K562 (cell line): Measurements from ENCODE around the gene ITPK1. TPM values are rescaled to one million over a fixed set of nuclear protein-coding genes. Genes with fewer than 3 reads are reported as not detected.

Experiments
- ATAC-seq: fragments of 200-7000 bp; cut with Tn5 transposase; 3 replicates; pipeline ENCODE4 v1.9.1; 2020; ENCODE audit warnings: moderate library complexity
- BruUV-seq: library from RNA; stranded (reverse); fragments of 400-500 nt; replicated peaks from 2 replicates; lab custom pipeline; 2021; lab: Mats Ljungman, UMichigan
- CTCF ChIA-PET: fragments of 300-600 bp; formaldehyde crosslinking; extraction: SDS; loops from one replicate; lab custom pipeline; 2021; ENCODE audit warnings: low intra/inter-chr PET ratio; lab: Yijun Ruan, JAX
- POLR2A ChIA-PET: fragments of 300-600, 350-650 bp; sonication (Branson Sonifier 250); formaldehyde crosslinking; extraction: SDS; loops from one replicate; lab custom pipeline; 2021; ENCODE audit warnings: antibody characterized with exemption, inconsistent platforms; lab: Yijun Ruan, JAX
- DNase-seq, 4 experiments: peaks; one replicate each; pipeline versions ENCODE4 v3.0.0 to v3.0.0-alpha.2; 2011 to 2018; ENCODE audit warnings: low spot score in 3 of 4, mixed read lengths in 3 of 4; ENCODE audit errors: extremely low read depth in 1 of 4
- FAIRE-seq: peaks from 2 replicates; lab custom pipeline; 2011; peaks lifted over from hg19 to GRCh38; lab: Jason Lieb, UNC
- H2AFZ ChIP-seq: 2 replicates; pipeline ENCODE4 v1.6.0; 2011; ENCODE audit warnings: low read depth, low read length, control low read depth, inconsistent platforms
- H3K27ac ChIP-seq: fragments of 200-600 bp; 3 replicates; pipeline ENCODE4 v1.8.0; 2011; ENCODE audit warnings: low read depth, mild to moderate bottlenecking, control low read depth, inconsistent platforms, low read length, moderate library complexity, mixed read lengths; ENCODE audit errors: extremely low read depth
- H3K27me3 ChIP-seq, 2 experiments: fragments of 300-600 bp in 1 of 2; 2 replicates in 1 of 2; 3 replicates in 1 of 2; pipeline versions ENCODE4 v1.6.0 to v1.8.0; 2011; ENCODE audit warnings: inconsistent platforms in 2 of 2, low read length in 2 of 2, mild to moderate bottlenecking in 1 of 2, mixed read lengths in 1 of 2, moderate library complexity in 1 of 2; ENCODE audit not compliant: control insufficient read depth in 2 of 2, insufficient read depth in 2 of 2
- H3K36me3 ChIP-seq: fragments of 300-600 bp; 3 replicates; pipeline ENCODE4 v1.8.0; 2011; ENCODE audit warnings: mild to moderate bottlenecking, low read length, inconsistent platforms; ENCODE audit not compliant: control insufficient read depth, insufficient read depth
- H3K4me1 ChIP-seq, 2 experiments: fragments of 200-600 bp in 1 of 2; replicated peaks in 1 of 2; 2 replicates in 1 of 2; 3 replicates in 1 of 2; pipeline versions ENCODE4 v1.5.1 to v1.8.0; 2011; ENCODE audit warnings: inconsistent platforms in 2 of 2, low read length in 2 of 2, mild to moderate bottlenecking in 1 of 2, mixed read lengths in 1 of 2, moderate library complexity in 1 of 2; ENCODE audit not compliant: control insufficient read depth in 2 of 2, insufficient read depth in 2 of 2
- H3K4me2 ChIP-seq: 2 replicates; pipeline ENCODE4 v1.6.1; 2011; ENCODE audit warnings: low read length, control low read depth, inconsistent platforms, mixed read lengths; ENCODE audit not compliant: insufficient read depth
- H3K4me3 ChIP-seq: fragments of 200-600 bp; sonication (generic), shearing (Covaris generic); 2 replicates; pipeline ENCODE4 v1.5.1; 2016; ENCODE audit warnings: control low read depth, inconsistent platforms
- H3K79me2 ChIP-seq: fragments of 200-600 bp; 3 replicates; pipeline ENCODE4 v1.8.0; 2011; ENCODE audit warnings: low read length, inconsistent platforms; ENCODE audit not compliant: control insufficient read depth, insufficient read depth
- H3K9ac ChIP-seq, 2 experiments: 2 replicates each; pipeline versions ENCODE4 v1.6.0 to v1.6.1; 2011; ENCODE audit warnings: low read depth in 2 of 2, low read length in 2 of 2, control low read depth in 1 of 2, inconsistent platforms in 1 of 2, mild to moderate bottlenecking in 1 of 2, mixed read lengths in 1 of 2; ENCODE audit not compliant: insufficient read depth in 1 of 2
- H3K9me1 ChIP-seq: one replicate; pipeline ENCODE4 v1.6.0; 2011; ENCODE audit warnings: inconsistent platforms, mild to moderate bottlenecking, low read length, moderate library complexity; ENCODE audit not compliant: control insufficient read depth, insufficient read depth
- H3K9me3 ChIP-seq: replicated peaks from 2 replicates; pipeline ENCODE4 v1.5.1; 2011; ENCODE audit warnings: low read depth, low read length, inconsistent platforms; ENCODE audit not compliant: control insufficient read depth, insufficient read depth
- H4K20me1 ChIP-seq: replicated peaks from 2 replicates; pipeline ENCODE4 v1.6.1; 2011; ENCODE audit warnings: low read length, inconsistent platforms, mixed read lengths; ENCODE audit not compliant: control insufficient read depth, insufficient read depth
- BHLHE40 ChIP-seq: IDR thresholded peaks from 2 replicates; pipeline ENCODE4 v1.6.1; 2011; ENCODE audit warnings: low read length, improper control_type of control experiment
- DPF2 ChIP-seq: fragments of 450-650 bp; IDR thresholded peaks from 2 replicates; pipeline ENCODE4 v1.6.1; 2016
- FOSL1 ChIP-seq: fragments of 200-800 bp; sonication (Bioruptor generic); conservative IDR thresholded peaks from 2 replicates; pipeline ENCODE4 v1.6.1; 2016; ENCODE audit warnings: missing genetic modification characterization, missing compliant biosample characterization
- HDAC2 ChIP-seq: fragments of 450-650 bp; IDR thresholded peaks from 2 replicates; pipeline ENCODE4 v1.6.1; 2016; ENCODE audit warnings: mild to moderate bottlenecking
- IRF2 ChIP-seq: sonication (generic); formaldehyde crosslinking; IDR thresholded peaks from 2 replicates; pipeline ENCODE4 v1.8.1; 2022; ENCODE audit warnings: mild to moderate bottlenecking, missing genetic modification reagents
- MGA ChIP-seq: fragments of 450-650 bp; IDR thresholded peaks from 2 replicates; pipeline ENCODE4 v1.6.1; 2016; ENCODE audit warnings: mild to moderate bottlenecking, moderate library complexity
- PTTG1 ChIP-seq: fragments of 450-650 bp; IDR thresholded peaks from 2 replicates; pipeline ENCODE4 v1.6.1; 2016; ENCODE audit warnings: low read depth, mild to moderate bottlenecking, missing genetic modification characterization, missing compliant biosample characterization
- ZNF140 ChIP-seq: fragments of 250-450 bp; sonication (Bioruptor Pico); IDR thresholded peaks from 2 replicates; pipeline ENCODE4 v1.8.0; 2021; ENCODE audit warnings: moderate library complexity, mild to moderate bottlenecking, inconsistent platforms
- ZNF511 ChIP-seq: sonication (generic); formaldehyde crosslinking; IDR thresholded peaks from 2 replicates; pipeline ENCODE4 v1.8.0; 2022; ENCODE audit warnings: mild to moderate bottlenecking, missing genetic modification reagents
- WGBS: fragments of 100-300 bp; shearing (Covaris generic); methylation state at CpG from one replicate; pipeline ENCODE4 v1.1.6; 2016; ENCODE audit warnings: low coverage, mixed read lengths; ENCODE audit not compliant: insufficient coverage; ENCODE audit errors: missing lambda C conversion rate; 5-methylcytosine and 5-hydroxymethylcytosine counted together
- in situ Hi-C: fragments of 300-500 bp; cut with MboI; formaldehyde crosslinking; loops from 4 replicates; pipeline ENCODE4 v1.15.0; 2018; ENCODE audit warnings: inconsistent platforms, mixed read lengths
- intact Hi-C: fragments of 100-400 bp; cut with micrococcal nuclease; formaldehyde crosslinking; loops from 2 replicates; pipeline ENCODE4 v1.14.2; 2022
- polyA plus RNA-seq, 8 experiments: library from polyadenylated mRNA; depleted of rRNA in 4 of 8; stranded (reverse) in 5 of 8; unstranded in 3 of 8; fragments of >200 nt; fragmentation: Nextera tagmentation in 2 of 8; fragmentation: Illumina TruSeq in 1 of 8; extraction: Ambion mirVana in 2 of 8; extraction: Trizol in 1 of 8; gene quantifications; 2 replicates each; pipeline versions ENCODE4 v1.2.1 to v1.2.3, GENCODE V29; 2011 to 2014; ENCODE audit warnings: inconsistent platforms in 1 of 8, missing spikeins in 1 of 8
- total RNA-seq, 7 experiments: library from RNA; depleted of rRNA in 6 of 7; stranded (reverse); fragments of >200 nt in 6 of 7; fragmentation: Illumina TruSeq in 2 of 7; extraction: Trizol in 2 of 7; gene quantifications; 2 replicates each; pipeline versions ENCODE4 v1.2.1 to v1.2.3, GENCODE V29; 2011 to 2021; ENCODE audit warnings: low replicate concordance in 1 of 7

The ITPK1 gene
- total and polyA plus RNA-seq, 9 of the 15 experiments (the other 6 are each of a cell fraction or from before 2014, with no cell fraction given), result 1.2 to 39.2 (median 23.0) TPM

GRCh38 chr14:93064411-93065271 lies 51.1 kb downstream of the ITPK1 start (continued):
- TF ChIP-seq FOSL1 (no peak), IRF2 (CRISPR knock-in tag) (no peak), DPF2 (no peak), BHLHE40 (no peak), PTTG1 (no peak), ZNF140 (CRISPR knock-in tag) (no peak)

- FAIRE-seq, result no peak
- TF ChIP-seq ZNF511 (CRISPR knock-in tag), result no peak
- TF ChIP-seq HDAC2, result no peak
- TF ChIP-seq MGA, result no peak
These were observed 52.3 kb downstream of the ITPK1 start for GRCh38 chr14:93063393-93063792.

More at GRCh38 chr14:93063393-93063792, 52.3 kb downstream of the ITPK1 start:
- Histone ChIP-seq H3K9ac (no peak overlapping the region), H3K4me1 (peaks cover 8 to 14% of the 10 kb centered on the region in 2 experiments; a peak in 4 of 5 replicates), H2AFZ (no peak overlapping the region), H3K9me3 (no peaks in the 10 kb centered on the region), H3K4me3 (no peak overlapping the region), H3K27me3 (no peaks in the 10 kb centered on the region), H4K20me1 (no peaks in the 10 kb centered on the region), H3K79me2 (peaks cover 9% of the 10 kb centered on the region; the same call in 2 of the 3 replicates), H3K4me2 (no peak overlapping the region), H3K9me1 (no peaks in the 10 kb centered on the region), H3K36me3 (no peaks in the 10 kb centered on the region), H3K27ac (no peak overlapping the region)
- intact Hi-C loops, result no loop called here
- ATAC-seq (no peak), DNase-seq (no peak)
- ChIA-PET POLR2A (interaction anchor here (0.6 kb wide), 1 partner anchor 71 kb away, joined by 6 read pairs; no protein-coding TSS in a partner anchor), CTCF (no interaction called here)
- in situ Hi-C loops, result no loop called here
- 81% methylated on average over 3 of the region's 5 CpGs for WGBS
- no TSS peak for BruUV-seq
